Hematopoietic multipotent progenitor cell treated with erythropoietin and hydrocortisone succinate and interleukin-3 and kit ligand, for 6 days (in vitro differentiated cells): Measurements from ENCODE around the gene POU2F3.
A peak's percentile ranks its signal among the peaks of the same experiment; 100 is the strongest.

Source experiments
- DNase-seq: peaks from one replicate; pipeline ENCODE4 v3.0.0-alpha.2; 2015

The POU2F3 gene

GRCh38 chr11:120327311-120327710 is 87.4 kb downstream of the POU2F3 start:
- DNase-seq, result no peak

- DNase-seq, result no peak
Measured at GRCh38 chr11:120329556-120329955, 89.6 kb downstream of the POU2F3 start.

- DNase-seq, result no peak
Measured at GRCh38 chr11:120330045-120330444, 90.1 kb downstream of the POU2F3 start.

GRCh38 chr11:120331301-120331996 is 91.5 kb downstream of the POU2F3 start:
- DNase-seq, result no peak

- DNase-seq, result no peak
Measured at GRCh38 chr11:120332822-120333716, 93.1 kb downstream of the POU2F3 start.

GRCh38 chr11:120333801-120334200 is 93.9 kb downstream of the POU2F3 start:
- no peak for DNase-seq

- DNase-seq, result no peak
Measured at GRCh38 chr11:120334332-120334731, 94.4 kb downstream of the POU2F3 start.

GRCh38 chr11:120334894-120335462 is 95.0 kb downstream of the POU2F3 start:
- DNase-seq, result peak; percentile 90

- DNase-seq, result peak; percentile 40
Measured at GRCh38 chr11:120335556-120335907, 95.6 kb downstream of the POU2F3 start.

- DNase-seq, result peak; percentile 91
Measured at GRCh38 chr11:120335908-120336640, 96.1 kb downstream of the POU2F3 start, which contains the start of gene ARHGEF12. TSS of gene ARHGEF12 (plus strand) at chr11:120336413. CDS start at chr11:120337244, 831 bp downstream.

- peak; percentile 47 for DNase-seq
Measured at GRCh38 chr11:120336641-120337354, 96.9 kb downstream of the POU2F3 start.

- DNase-seq, result peak; percentile 37
Measured at GRCh38 chr11:120337355-120338106, 97.6 kb downstream of the POU2F3 start.

- DNase-seq, result peak; percentile 40
Measured at GRCh38 chr11:120338107-120338933, 98.4 kb downstream of the POU2F3 start.

- peak; percentile 97 for DNase-seq
Measured at GRCh38 chr11:120339394-120339890, 99.5 kb downstream of the POU2F3 start.

GRCh38 chr11:120340529-120340928 is 100.6 kb downstream of the POU2F3 start:
- no peak for DNase-seq

GRCh38 chr11:120342226-120342625 is 102.3 kb downstream of the POU2F3 start:
- DNase-seq, result no peak

GRCh38 chr11:120342678-120343077 is 102.7 kb downstream of the POU2F3 start:
- DNase-seq, result no peak

GRCh38 chr11:120343429-120343828 is 103.5 kb downstream of the POU2F3 start:
- DNase-seq, result no peak

GRCh38 chr11:120344302-120345004 is 104.5 kb downstream of the POU2F3 start:
- DNase-seq, result peak; percentile 90

GRCh38 chr11:120346233-120346632 is 106.3 kb downstream of the POU2F3 start:
- no peak for DNase-seq
